Measurements from ENCODE around the gene ASTN2. TPM values are rescaled to one million over a fixed set of nuclear protein-coding genes. Genes with fewer than 3 reads are reported as not detected.

Gene ASTN2
- polyA plus RNA-seq, 1 experiment = 12.8 TPM

DNA sequence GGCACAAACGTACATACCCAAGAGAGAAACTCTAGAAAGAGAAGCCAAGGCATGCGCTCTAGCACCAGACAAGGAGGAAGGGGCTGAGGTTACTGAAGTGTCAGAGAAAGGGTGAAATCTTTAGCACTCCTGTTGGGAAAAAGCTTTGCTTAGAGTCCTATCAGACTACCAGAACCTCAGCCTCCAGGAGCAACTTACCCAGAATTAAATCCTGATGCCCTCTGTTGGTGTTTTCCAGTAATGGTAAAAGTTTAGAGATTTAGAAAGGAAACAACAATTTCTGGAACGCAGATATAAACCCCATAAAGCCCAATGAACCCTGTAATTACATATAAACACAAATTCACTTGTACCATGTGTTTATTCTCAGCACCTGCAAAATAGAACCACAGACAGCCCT lies 33.2 kb upstream of the ASTN2 start:
- TF ChIP-seq, protein P1, sequence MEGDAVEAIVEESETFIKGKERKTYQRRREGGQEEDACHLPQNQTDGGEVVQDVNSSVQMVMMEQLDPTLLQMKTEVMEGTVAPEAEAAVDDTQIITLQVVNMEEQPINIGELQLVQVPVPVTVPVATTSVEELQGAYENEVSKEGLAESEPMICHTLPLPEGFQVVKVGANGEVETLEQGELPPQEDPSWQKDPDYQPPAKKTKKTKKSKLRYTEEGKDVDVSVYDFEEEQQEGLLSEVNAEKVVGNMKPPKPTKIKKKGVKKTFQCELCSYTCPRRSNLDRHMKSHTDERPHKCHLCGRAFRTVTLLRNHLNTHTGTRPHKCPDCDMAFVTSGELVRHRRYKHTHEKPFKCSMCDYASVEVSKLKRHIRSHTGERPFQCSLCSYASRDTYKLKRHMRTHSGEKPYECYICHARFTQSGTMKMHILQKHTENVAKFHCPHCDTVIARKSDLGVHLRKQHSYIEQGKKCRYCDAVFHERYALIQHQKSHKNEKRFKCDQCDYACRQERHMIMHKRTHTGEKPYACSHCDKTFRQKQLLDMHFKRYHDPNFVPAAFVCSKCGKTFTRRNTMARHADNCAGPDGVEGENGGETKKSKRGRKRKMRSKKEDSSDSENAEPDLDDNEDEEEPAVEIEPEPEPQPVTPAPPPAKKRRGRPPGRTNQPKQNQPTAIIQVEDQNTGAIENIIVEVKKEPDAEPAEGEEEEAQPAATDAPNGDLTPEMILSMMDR (IDR thresholded peaks at IDR 0.05; ENCODE audit: insufficient read depth, low read depth, low read length) = no peak
- CTCF ChIA-PET = no interaction called here
- DNase-seq (ENCODE audit: low read depth) = no peak
- no peaks in the 10 kb centered on the region for H3K36me3 ChIP-seq (ENCODE audit: control insufficient read depth, insufficient read depth, low read length)
- POLR2A ChIA-PET = no interaction called here
- H3K4me3 ChIP-seq (ENCODE audit: low read depth, low read length) = no peak overlapping the region
- no peaks in the 10 kb centered on the region for H3K27me3 ChIP-seq (ENCODE audit: control insufficient read depth, insufficient read depth, low read length)

GRCh38 chr9:117445631-117446030 lies 30.8 kb upstream of the ASTN2 start:
- no peaks in the 10 kb centered on the region for H3K36me3 ChIP-seq (ENCODE audit: control insufficient read depth, insufficient read depth, low read length)
- H3K27me3 ChIP-seq (ENCODE audit: control insufficient read depth, insufficient read depth, low read length) = no peaks in the 10 kb centered on the region
- ChIA-PET CTCF (interaction anchor here (1.2 kb wide), 1 partner anchor 709 kb away, joined by 6 read pairs; no protein-coding TSS in a partner anchor), POLR2A (no interaction called here)
- DNase-seq (ENCODE audit: low read depth) = no peak
- TF ChIP-seq, protein P1 (IDR thresholded peaks at IDR 0.05; ENCODE audit: insufficient read depth, low read depth, low read length) = no peak
- H3K4me3 ChIP-seq (ENCODE audit: low read depth, low read length) = no peak overlapping the region

GRCh38 chr9:117444501-117444900 lies 29.6 kb upstream of the ASTN2 start:
- no peak for DNase-seq (ENCODE audit: low read depth)
- TF ChIP-seq, protein P1 (IDR thresholded peaks at IDR 0.05; ENCODE audit: insufficient read depth, low read depth, low read length) = no peak
- H3K36me3 ChIP-seq (ENCODE audit: control insufficient read depth, insufficient read depth, low read length) = no peaks in the 10 kb centered on the region
- no peak overlapping the region for H3K4me3 ChIP-seq (ENCODE audit: low read depth, low read length)
- ChIA-PET POLR2A (no interaction called here), CTCF (no interaction called here)
- H3K27me3 ChIP-seq (ENCODE audit: control insufficient read depth, insufficient read depth, low read length) = no peaks in the 10 kb centered on the region

GRCh38 chr9:117437283-117437682 lies 22.4 kb upstream of the ASTN2 start:
- POLR2A ChIA-PET = no interaction called here
- Histone ChIP-seq H3K36me3 (ENCODE audit: control insufficient read depth, insufficient read depth, low read length) (no peaks in the 10 kb centered on the region), H3K27me3 (ENCODE audit: control insufficient read depth, insufficient read depth, low read length) (no peaks in the 10 kb centered on the region), H3K4me3 (ENCODE audit: low read depth, low read length) (no peak overlapping the region)
- CTCF ChIA-PET = interaction anchor here (0.7 kb wide), 1 partner anchor 42 kb away, joined by 3 read pairs; no protein-coding TSS in a partner anchor
- no peak for DNase-seq (ENCODE audit: low read depth)
- TF ChIP-seq, protein P1 (IDR thresholded peaks at IDR 0.05; ENCODE audit: insufficient read depth, low read depth, low read length) = no peak

DNA sequence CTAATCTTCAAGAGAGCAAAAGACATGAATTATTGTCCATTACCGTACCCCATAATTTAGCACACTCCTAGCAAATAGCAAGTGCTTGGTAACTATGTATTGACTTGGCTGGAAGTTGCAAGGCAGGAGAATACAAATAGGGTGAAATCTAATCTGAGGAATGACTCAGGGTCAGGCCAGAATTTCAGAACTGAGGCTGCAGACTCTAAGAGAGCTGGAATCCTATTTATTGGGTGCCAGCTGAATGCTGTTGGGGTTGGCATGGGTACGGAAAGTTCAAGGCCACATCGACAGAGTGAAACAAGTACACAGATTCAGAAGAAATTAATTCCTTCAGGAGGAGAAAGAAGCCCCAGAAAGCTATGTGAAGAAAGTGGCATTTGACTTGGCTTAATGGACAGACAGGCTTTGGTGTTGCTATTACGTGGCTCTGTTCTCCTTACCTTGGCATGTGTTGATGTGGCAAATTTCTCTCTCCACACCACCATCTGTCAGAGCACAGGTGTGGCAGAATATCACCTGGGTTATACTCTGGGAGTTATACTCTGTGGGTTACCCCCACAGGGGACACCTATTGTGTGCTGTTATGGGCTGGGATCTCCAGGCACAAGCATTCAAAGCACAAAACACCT lies 20.9 kb upstream of the ASTN2 start:
- no peaks in the 10 kb centered on the region for H3K36me3 ChIP-seq (ENCODE audit: control insufficient read depth, insufficient read depth, low read length)
- H3K27me3 ChIP-seq (ENCODE audit: control insufficient read depth, insufficient read depth, low read length) = no peaks in the 10 kb centered on the region
- CTCF ChIA-PET = interaction anchor here (0.6 kb wide), 1 partner anchor 54 kb away, joined by 5 read pairs; no protein-coding TSS in a partner anchor
- POLR2A ChIA-PET = no interaction called here
- H3K4me3 ChIP-seq (ENCODE audit: low read depth, low read length) = no peak overlapping the region
- TF ChIP-seq, protein P1 (IDR thresholded peaks at IDR 0.05; ENCODE audit: insufficient read depth, low read depth, low read length) = no peak
- no peak for DNase-seq (ENCODE audit: low read depth)
